Measurements from ENCODE around the gene PBX4.
A peak's percentile ranks its signal among the peaks of the same experiment; 100 is the strongest.

The PBX4 gene

GRCh38 chr19:19547674-19548336 is 70.7 kb downstream of the PBX4 start:
- no peaks in the 10 kb centered on the region for H3K9me3 ChIP-seq (ENCODE audit: severe bottlenecking)
- DNase-seq (ENCODE audit: low spot score) (no peak), ATAC-seq (ENCODE audit: low read depth) (no peak)
- no peaks in the 10 kb centered on the region for H3K4me1 ChIP-seq (ENCODE audit: insufficient read depth, poor library complexity, severe bottlenecking)
- no peaks in the 10 kb centered on the region for H3K36me3 ChIP-seq (ENCODE audit: low read depth)
- H3K27me3 ChIP-seq (ENCODE audit: insufficient read depth, poor library complexity, severe bottlenecking): no peaks in the 10 kb centered on the region
- H3K4me3 ChIP-seq (ENCODE audit: severe bottlenecking): no peak overlapping the region
- TF ChIP-seq CTCF (IDR thresholded peaks at IDR 0.05; ENCODE audit: poor library complexity, severe bottlenecking): no peak
- H3K27ac ChIP-seq (ENCODE audit: poor library complexity, severe bottlenecking): no peak overlapping the region

- DNase-seq (ENCODE audit: low spot score) (no peak), ATAC-seq (ENCODE audit: low read depth) (peak; percentile 15; the same call in 2 of the 3 replicates)
- Histone ChIP-seq H3K36me3 (ENCODE audit: low read depth) (no peaks in the 10 kb centered on the region), H3K27me3 (ENCODE audit: insufficient read depth, poor library complexity, severe bottlenecking) (no peaks in the 10 kb centered on the region), H3K4me1 (ENCODE audit: insufficient read depth, poor library complexity, severe bottlenecking) (no peaks in the 10 kb centered on the region), H3K9me3 (ENCODE audit: severe bottlenecking) (no peaks in the 10 kb centered on the region), H3K27ac (ENCODE audit: poor library complexity, severe bottlenecking) (no peak overlapping the region), H3K4me3 (ENCODE audit: severe bottlenecking) (no peak overlapping the region)
- TF ChIP-seq CTCF (IDR thresholded peaks at IDR 0.05; ENCODE audit: poor library complexity, severe bottlenecking): no peak
These were observed 71.7 kb downstream of the PBX4 start for GRCh38 chr19:19546751-19547162.

GRCh38 chr19:19545707-19546106 is 72.8 kb downstream of the PBX4 start:
- ATAC-seq (ENCODE audit: low read depth) (no peak), DNase-seq (ENCODE audit: low spot score) (no peak)
- Histone ChIP-seq H3K4me3 (ENCODE audit: severe bottlenecking) (no peak overlapping the region), H3K36me3 (ENCODE audit: low read depth) (no peaks in the 10 kb centered on the region), H3K4me1 (ENCODE audit: insufficient read depth, poor library complexity, severe bottlenecking) (no peaks in the 10 kb centered on the region), H3K27ac (ENCODE audit: poor library complexity, severe bottlenecking) (no peak overlapping the region), H3K9me3 (ENCODE audit: severe bottlenecking) (no peaks in the 10 kb centered on the region), H3K27me3 (ENCODE audit: insufficient read depth, poor library complexity, severe bottlenecking) (no peaks in the 10 kb centered on the region)
- TF ChIP-seq CTCF (IDR thresholded peaks at IDR 0.05; ENCODE audit: poor library complexity, severe bottlenecking): no peak

- DNase-seq (ENCODE audit: low spot score) (peak; percentile 56), ATAC-seq (ENCODE audit: low read depth) (no peak)
- no peak for TF ChIP-seq CTCF (IDR thresholded peaks at IDR 0.05; ENCODE audit: poor library complexity, severe bottlenecking)
These were observed 73.4 kb downstream of the PBX4 start for GRCh38 chr19:19544954-19545591.

More at GRCh38 chr19:19544954-19545591, 73.4 kb downstream of the PBX4 start:
- no peaks in the 10 kb centered on the region for H3K4me1 ChIP-seq (ENCODE audit: insufficient read depth, poor library complexity, severe bottlenecking)
- H3K27ac ChIP-seq (ENCODE audit: poor library complexity, severe bottlenecking): no peak overlapping the region
- H3K9me3 ChIP-seq (ENCODE audit: severe bottlenecking): no peaks in the 10 kb centered on the region
- H3K36me3 ChIP-seq (ENCODE audit: low read depth): no peaks in the 10 kb centered on the region
- no peak overlapping the region for H3K4me3 ChIP-seq (ENCODE audit: severe bottlenecking)
- no peaks in the 10 kb centered on the region for H3K27me3 ChIP-seq (ENCODE audit: insufficient read depth, poor library complexity, severe bottlenecking)

Measured in RWPE2 (cell line).